Activated naive CD8-positive, alpha-beta T cell treated with anti-CD3 and anti-CD28 coated beads, Interleukin-2, amount 50 U/mL, for 16 hours (primary cell): ENCODE data around the gene TOX4.
"Not testable (repeated sequence)": the region's sequence is repeated elsewhere in the genome, so short reads cannot be mapped to it uniquely, and the experiment has no call there.

Source experiments
- DNase-seq: peaks from one replicate; pipeline ENCODE4 v3.0.0-alpha.2; 2020; ENCODE audit warnings: low read depth, low spot score

The TOX4 gene

GRCh38 chr14:21534576-21534975 is 57.6 kb downstream of the TOX4 start:
- no peak for DNase-seq

GRCh38 chr14:21535545-21536417 is 58.8 kb downstream of the TOX4 start:
- no peak for DNase-seq

GRCh38 chr14:21536418-21537089 is 59.6 kb downstream of the TOX4 start:
- no peak for DNase-seq

- no peak for DNase-seq
These were observed 60.1 kb downstream of the TOX4 start for GRCh38 chr14:21537090-21537424.

- DNase-seq, result no peak
These were observed 62.4 kb downstream of the TOX4 start for GRCh38 chr14:21539189-21539940.

GRCh38 chr14:21541413-21542074 is 64.5 kb downstream of the TOX4 start:
- no peak for DNase-seq

GRCh38 chr14:21543521-21543960 is 66.5 kb downstream of the TOX4 start:
- DNase-seq, result no peak

- no peak for DNase-seq
These were observed 67.0 kb downstream of the TOX4 start for GRCh38 chr14:21543963-21544362.

GRCh38 chr14:21544588-21544987 is 67.6 kb downstream of the TOX4 start:
- DNase-seq, result not testable (repeated sequence)
